GM18520 (cell line): Measurements from ENCODE around the gene DPP6.

Experiments
- ATAC-seq: cut with Tn5 transposase; IDR thresholded peaks from one replicate; pipeline ENCODE4 v1.9.1; 2021; ENCODE audit not compliant: unreplicated experiment

DPP6 gene

GRCh38 chr7:154581251-154581890 is 529.2 kb downstream of the DPP6 start:
- no peak for ATAC-seq

GRCh38 chr7:154583454-154583853 is 531.3 kb downstream of the DPP6 start:
- no peak for ATAC-seq

GRCh38 chr7:154584352-154585252 is 532.4 kb downstream of the DPP6 start:
- no peak for ATAC-seq

GRCh38 chr7:154587792-154588191 is 535.6 kb downstream of the DPP6 start:
- no peak for ATAC-seq

GRCh38 chr7:154591544-154591943 is 539.3 kb downstream of the DPP6 start:
- ATAC-seq, result no peak

GRCh38 chr7:154592388-154592787 is 540.2 kb downstream of the DPP6 start:
- no peak for ATAC-seq

GRCh38 chr7:154598396-154598795 is 546.2 kb downstream of the DPP6 start:
- no peak for ATAC-seq

- ATAC-seq, result no peak
These were observed 546.7 kb downstream of the DPP6 start for GRCh38 chr7:154598864-154599263.

GRCh38 chr7:154610903-154611302 is 558.7 kb downstream of the DPP6 start:
- no peak for ATAC-seq

- ATAC-seq, result no peak
These were observed 561.6 kb downstream of the DPP6 start for GRCh38 chr7:154613811-154614210.

- ATAC-seq, result no peak
These were observed 568.0 kb downstream of the DPP6 start for GRCh38 chr7:154620141-154620755.

GRCh38 chr7:154623399-154623798 is 571.2 kb downstream of the DPP6 start:
- ATAC-seq, result no peak

- ATAC-seq, result no peak
These were observed 575.6 kb downstream of the DPP6 start for GRCh38 chr7:154627646-154628290.

GRCh38 chr7:154628556-154628955 is 576.4 kb downstream of the DPP6 start:
- no peak for ATAC-seq

- no peak for ATAC-seq
These were observed 579.0 kb downstream of the DPP6 start for GRCh38 chr7:154631162-154631561.

GRCh38 chr7:154633641-154634040 is 581.4 kb downstream of the DPP6 start:
- ATAC-seq, result no peak

GRCh38 chr7:154638286-154638685 is 586.1 kb downstream of the DPP6 start:
- ATAC-seq, result no peak

- ATAC-seq, result no peak
These were observed 588.2 kb downstream of the DPP6 start for GRCh38 chr7:154640266-154640865.

- no peak for ATAC-seq
These were observed 588.7 kb downstream of the DPP6 start for GRCh38 chr7:154640917-154641316.

GRCh38 chr7:154644366-154644765 is 592.2 kb downstream of the DPP6 start:
- ATAC-seq, result no peak
